Ishikawa (cell line): ENCODE data around the gene CNKSR2.

Experiments
- CEBPB ChIP-seq: IDR thresholded peaks from 2 replicates; pipeline ENCODE4 v1.6.1; 2012
- CREB1 ChIP-seq: IDR thresholded peaks from 2 replicates; pipeline ENCODE4 v1.6.1; 2012; ENCODE audit warnings: low read depth
- EGR1 ChIP-seq: IDR thresholded peaks from 2 replicates; pipeline ENCODE4 v1.6.1; 2012
- EP300 ChIP-seq: IDR thresholded peaks from 2 replicates; pipeline ENCODE4 v1.6.1; 2012; ENCODE audit warnings: borderline replicate concordance
- FOXM1 ChIP-seq: IDR thresholded peaks from 2 replicates; pipeline ENCODE4 v1.6.1; 2012; ENCODE audit warnings: low read depth, borderline replicate concordance
- MAX ChIP-seq: IDR thresholded peaks from 2 replicates; pipeline ENCODE4 v1.6.1; 2012
- NFIC ChIP-seq: IDR thresholded peaks from 2 replicates; pipeline ENCODE4 v1.6.1; 2012
- RAD21 ChIP-seq: IDR thresholded peaks from 2 replicates; pipeline ENCODE4 v1.6.1; 2012; ENCODE audit warnings: low read depth
- REST ChIP-seq: IDR thresholded peaks from 2 replicates; pipeline ENCODE4 v1.6.1; 2012; ENCODE audit warnings: low read depth, mild to moderate bottlenecking
- TAF1 ChIP-seq: IDR thresholded peaks from 2 replicates; pipeline ENCODE4 v1.6.1; 2012; ENCODE audit warnings: low read depth, mild to moderate bottlenecking
- TCF12 ChIP-seq: IDR thresholded peaks from 2 replicates; pipeline ENCODE4 v1.6.1; 2012; ENCODE audit warnings: low read depth
- TEAD4 ChIP-seq: IDR thresholded peaks from 2 replicates; pipeline ENCODE4 v1.6.1; 2012
- YY1 ChIP-seq: IDR thresholded peaks from 2 replicates; pipeline ENCODE4 v1.6.1; 2012; ENCODE audit warnings: low read depth
- ZBTB7A ChIP-seq: IDR thresholded peaks from 2 replicates; pipeline ENCODE4 v1.6.1; 2012; ENCODE audit warnings: low read depth

- TF ChIP-seq MAX, result no peak
- no peak for TF ChIP-seq EGR1
- TF ChIP-seq REST, result no peak
- no peak for TF ChIP-seq TAF1
- no peak for TF ChIP-seq CEBPB
- TF ChIP-seq YY1, result no peak
- no peak for TF ChIP-seq RAD21
- TF ChIP-seq ZBTB7A, result no peak
- no peak for TF ChIP-seq CREB1
- TF ChIP-seq TCF12, result no peak
- no peak for TF ChIP-seq EP300
- TF ChIP-seq FOXM1, result no peak
- no peak for TF ChIP-seq NFIC
- no peak for TF ChIP-seq TEAD4
Observed at GRCh38 chrX:21355831-21356230, 18.4 kb upstream of the CNKSR2 start.
